GM12878 (cell line): ENCODE data around the gene INCA1.

Experiments
- CEBPB ChIP-seq, 2 experiments: fragments of 150-350 bp in 1 of 2; IDR thresholded peaks; 2 replicates each; pipeline ENCODE4 v1.6.1; 2012 to 2014; ENCODE audit warnings: low read depth in 2 of 2, low read length in 2 of 2, borderline replicate concordance in 1 of 2, inconsistent platforms in 1 of 2
- CHD2 ChIP-seq: IDR thresholded peaks from 2 replicates; pipeline ENCODE4 v1.6.1; 2011; ENCODE audit warnings: low read depth, low read length, improper control_type of control experiment, borderline replicate concordance
- DPF2 ChIP-seq: fragments of 450-650 bp; IDR thresholded peaks from 2 replicates; pipeline ENCODE4 v1.6.1; 2017; ENCODE audit warnings: mild to moderate bottlenecking
- EZH2 ChIP-seq: IDR thresholded peaks from 2 replicates; pipeline ENCODE4 v1.6.1; 2012; ENCODE audit warnings: low read depth, mild to moderate bottlenecking, control low read depth, inconsistent platforms, low read length, borderline replicate concordance; ENCODE audit not compliant: control insufficient read depth
- IRF3 ChIP-seq: fragments of 450-650 bp; IDR thresholded peaks from 2 replicates; pipeline ENCODE4 v1.6.1; 2014; ENCODE audit warnings: mild to moderate bottlenecking
- POLR2A ChIP-seq: IDR thresholded peaks from 2 replicates; pipeline ENCODE4 v1.6.1; 2011; ENCODE audit warnings: low read depth, mild to moderate bottlenecking, low read length
- POLR2AphosphoS5 ChIP-seq: IDR thresholded peaks from 2 replicates; pipeline ENCODE4 v1.6.1; 2011; ENCODE audit warnings: mild to moderate bottlenecking, low read length, inconsistent platforms
- REST ChIP-seq: IDR thresholded peaks from 2 replicates; pipeline ENCODE4 v1.6.1; 2012; ENCODE audit warnings: mild to moderate bottlenecking, low read depth, low read length
- SMAD5 ChIP-seq: IDR thresholded peaks from 2 replicates; pipeline ENCODE4 v1.6.1; 2016; ENCODE audit warnings: antibody characterized with exemption, low read depth
- SREBF2 ChIP-seq: IDR thresholded peaks from 2 replicates; pipeline ENCODE4 v1.6.1; 2012; ENCODE audit warnings: mild to moderate bottlenecking, low read length
- YY1 ChIP-seq: IDR thresholded peaks from 2 replicates; pipeline ENCODE4 v1.6.1; 2011; ENCODE audit warnings: low read depth, mild to moderate bottlenecking, low read length
- TF ChIP-seq, protein P1 (sequence below): IDR thresholded peaks from 2 replicates; pipeline ENCODE4 v1.6.1; 2011; ENCODE audit warnings: low read depth, low read length, improper control_type of control experiment, borderline replicate concordance
- TF ChIP-seq, protein P2 (sequence below): IDR thresholded peaks from 2 replicates; pipeline ENCODE4 v1.6.1; 2012; ENCODE audit warnings: improper control_type of control experiment, low read depth, low read length; ENCODE audit not compliant: insufficient replicate concordance

DNA sequence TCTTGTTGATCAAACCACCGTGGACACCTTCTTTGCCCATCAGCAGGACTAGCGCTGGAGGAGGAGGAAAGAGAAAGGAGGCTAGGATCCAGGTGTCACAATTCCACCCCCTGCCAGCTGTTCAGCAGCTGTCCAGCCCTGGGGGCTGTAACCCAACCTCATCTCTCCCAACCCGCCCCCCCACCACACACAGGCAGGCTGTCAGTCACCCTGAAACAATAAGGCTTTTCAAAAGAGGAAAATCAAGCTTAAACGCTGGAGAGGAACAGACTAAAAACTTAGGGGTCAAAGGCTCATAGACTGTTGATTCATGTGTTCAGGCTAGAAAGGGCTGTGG is 51.4 kb downstream of the INCA1 start:
- TF ChIP-seq SMAD5 (peak; percentile 17; the same call in 1 of the 2 replicates), POLR2A (no peak), POLR2AphosphoS5 (no peak), IRF3 (no peak), CHD2 (no peak), SREBF2 (no peak), YY1 (no peak), EZH2 (no peak), CEBPB (IDR thresholded peaks at IDR 0.05; ENCODE audit: borderline replicate concordance in 1 of 2, low read depth in 2 of 2, low read length in 2 of 2) (no peak), DPF2 (no peak), REST (no peak)
- TF ChIP-seq, protein P1, sequence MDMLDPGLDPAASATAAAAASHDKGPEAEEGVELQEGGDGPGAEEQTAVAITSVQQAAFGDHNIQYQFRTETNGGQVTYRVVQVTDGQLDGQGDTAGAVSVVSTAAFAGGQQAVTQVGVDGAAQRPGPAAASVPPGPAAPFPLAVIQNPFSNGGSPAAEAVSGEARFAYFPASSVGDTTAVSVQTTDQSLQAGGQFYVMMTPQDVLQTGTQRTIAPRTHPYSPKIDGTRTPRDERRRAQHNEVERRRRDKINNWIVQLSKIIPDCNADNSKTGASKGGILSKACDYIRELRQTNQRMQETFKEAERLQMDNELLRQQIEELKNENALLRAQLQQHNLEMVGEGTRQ: no peak
- TF ChIP-seq, protein P2, sequence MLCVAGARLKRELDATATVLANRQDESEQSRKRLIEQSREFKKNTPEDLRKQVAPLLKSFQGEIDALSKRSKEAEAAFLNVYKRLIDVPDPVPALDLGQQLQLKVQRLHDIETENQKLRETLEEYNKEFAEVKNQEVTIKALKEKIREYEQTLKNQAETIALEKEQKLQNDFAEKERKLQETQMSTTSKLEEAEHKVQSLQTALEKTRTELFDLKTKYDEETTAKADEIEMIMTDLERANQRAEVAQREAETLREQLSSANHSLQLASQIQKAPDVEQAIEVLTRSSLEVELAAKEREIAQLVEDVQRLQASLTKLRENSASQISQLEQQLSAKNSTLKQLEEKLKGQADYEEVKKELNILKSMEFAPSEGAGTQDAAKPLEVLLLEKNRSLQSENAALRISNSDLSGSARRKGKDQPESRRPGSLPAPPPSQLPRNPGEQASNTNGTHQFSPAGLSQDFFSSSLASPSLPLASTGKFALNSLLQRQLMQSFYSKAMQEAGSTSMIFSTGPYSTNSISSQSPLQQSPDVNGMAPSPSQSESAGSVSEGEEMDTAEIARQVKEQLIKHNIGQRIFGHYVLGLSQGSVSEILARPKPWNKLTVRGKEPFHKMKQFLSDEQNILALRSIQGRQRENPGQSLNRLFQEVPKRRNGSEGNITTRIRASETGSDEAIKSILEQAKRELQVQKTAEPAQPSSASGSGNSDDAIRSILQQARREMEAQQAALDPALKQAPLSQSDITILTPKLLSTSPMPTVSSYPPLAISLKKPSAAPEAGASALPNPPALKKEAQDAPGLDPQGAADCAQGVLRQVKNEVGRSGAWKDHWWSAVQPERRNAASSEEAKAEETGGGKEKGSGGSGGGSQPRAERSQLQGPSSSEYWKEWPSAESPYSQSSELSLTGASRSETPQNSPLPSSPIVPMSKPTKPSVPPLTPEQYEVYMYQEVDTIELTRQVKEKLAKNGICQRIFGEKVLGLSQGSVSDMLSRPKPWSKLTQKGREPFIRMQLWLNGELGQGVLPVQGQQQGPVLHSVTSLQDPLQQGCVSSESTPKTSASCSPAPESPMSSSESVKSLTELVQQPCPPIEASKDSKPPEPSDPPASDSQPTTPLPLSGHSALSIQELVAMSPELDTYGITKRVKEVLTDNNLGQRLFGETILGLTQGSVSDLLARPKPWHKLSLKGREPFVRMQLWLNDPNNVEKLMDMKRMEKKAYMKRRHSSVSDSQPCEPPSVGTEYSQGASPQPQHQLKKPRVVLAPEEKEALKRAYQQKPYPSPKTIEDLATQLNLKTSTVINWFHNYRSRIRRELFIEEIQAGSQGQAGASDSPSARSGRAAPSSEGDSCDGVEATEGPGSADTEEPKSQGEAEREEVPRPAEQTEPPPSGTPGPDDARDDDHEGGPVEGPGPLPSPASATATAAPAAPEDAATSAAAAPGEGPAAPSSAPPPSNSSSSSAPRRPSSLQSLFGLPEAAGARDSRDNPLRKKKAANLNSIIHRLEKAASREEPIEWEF: no peak
